ENCODE data around the gene LHX2.
"Not testable (repeated sequence)": the region's sequence is repeated elsewhere in the genome, so short reads cannot be mapped to it uniquely, and the experiment has no call there.

LHX2 gene, protein sequence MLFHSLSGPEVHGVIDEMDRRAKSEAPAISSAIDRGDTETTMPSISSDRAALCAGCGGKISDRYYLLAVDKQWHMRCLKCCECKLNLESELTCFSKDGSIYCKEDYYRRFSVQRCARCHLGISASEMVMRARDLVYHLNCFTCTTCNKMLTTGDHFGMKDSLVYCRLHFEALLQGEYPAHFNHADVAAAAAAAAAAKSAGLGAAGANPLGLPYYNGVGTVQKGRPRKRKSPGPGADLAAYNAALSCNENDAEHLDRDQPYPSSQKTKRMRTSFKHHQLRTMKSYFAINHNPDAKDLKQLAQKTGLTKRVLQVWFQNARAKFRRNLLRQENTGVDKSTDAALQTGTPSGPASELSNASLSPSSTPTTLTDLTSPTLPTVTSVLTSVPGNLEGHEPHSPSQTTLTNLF

DNA sequence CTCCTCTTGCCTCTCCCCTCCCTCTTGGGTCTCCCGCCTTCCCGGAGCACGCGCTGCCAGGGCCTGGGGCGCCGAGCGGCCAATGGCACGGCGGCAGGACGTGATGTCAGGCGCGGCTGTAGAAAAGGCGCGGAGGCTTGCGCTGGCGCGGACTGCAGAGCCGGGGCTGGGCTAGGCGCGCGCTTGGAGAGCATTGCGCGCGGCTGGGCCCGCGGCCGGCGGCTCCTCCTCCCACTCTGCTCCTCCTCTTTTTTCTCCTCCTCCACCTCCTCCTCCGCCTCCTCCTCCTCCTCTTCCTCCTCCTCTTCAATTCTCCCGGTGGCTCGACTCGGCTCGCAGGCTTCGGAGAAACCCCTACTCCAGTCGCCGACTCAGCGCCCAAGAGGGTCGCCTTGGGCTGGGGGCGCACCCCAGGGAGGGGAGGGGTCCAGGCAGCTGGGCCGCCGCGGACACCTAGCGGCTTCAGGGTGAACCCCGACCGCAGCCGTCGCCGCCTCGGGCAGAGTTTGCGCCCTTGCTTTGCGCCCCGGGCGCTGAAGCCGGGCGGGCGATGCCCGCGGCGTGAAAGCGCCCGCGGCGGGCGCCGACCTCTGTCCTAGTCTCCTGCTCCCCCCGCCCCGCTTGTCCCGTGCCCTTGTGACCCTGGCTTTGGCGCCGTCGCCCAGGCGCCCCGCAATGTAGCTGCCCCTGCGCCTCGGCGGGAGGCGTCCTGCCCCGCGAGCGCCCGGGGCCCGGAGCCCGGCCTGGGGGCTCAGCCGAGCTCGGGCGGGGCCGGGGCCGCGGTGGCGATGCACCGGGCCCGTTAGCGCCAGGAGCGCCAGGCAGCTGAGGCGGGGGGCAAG, at the start of gene LHX2:
TSS of gene LHX2 (plus strand) at position 309 of the 842 bp plus-strand sequence. CDS start 581 bp downstream, outside the sequence.
- DNase-seq (ENCODE audit: low read depth): peak; percentile 82

DNA sequence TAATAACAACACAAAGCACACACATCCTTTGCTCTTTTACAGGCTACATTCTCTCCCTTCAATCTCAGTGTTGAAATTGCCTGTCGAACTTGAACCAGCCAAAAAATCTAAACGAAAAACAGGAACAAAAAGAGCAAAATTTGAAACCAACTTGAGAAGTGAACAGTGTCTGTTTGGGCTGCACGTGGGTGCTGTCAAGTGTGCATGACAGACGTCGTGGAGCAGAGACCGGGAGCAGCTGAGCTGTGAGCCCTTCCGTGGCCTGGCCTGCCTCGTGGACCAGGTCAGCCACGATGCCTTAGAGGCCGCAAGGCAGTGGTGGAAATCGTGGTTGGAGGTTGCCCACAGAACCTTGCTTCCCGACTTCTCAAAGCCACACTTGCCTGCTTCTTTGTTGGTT, 46.8 kb upstream of the LHX2 start:
- no peak for DNase-seq (ENCODE audit: low read depth)

DNA sequence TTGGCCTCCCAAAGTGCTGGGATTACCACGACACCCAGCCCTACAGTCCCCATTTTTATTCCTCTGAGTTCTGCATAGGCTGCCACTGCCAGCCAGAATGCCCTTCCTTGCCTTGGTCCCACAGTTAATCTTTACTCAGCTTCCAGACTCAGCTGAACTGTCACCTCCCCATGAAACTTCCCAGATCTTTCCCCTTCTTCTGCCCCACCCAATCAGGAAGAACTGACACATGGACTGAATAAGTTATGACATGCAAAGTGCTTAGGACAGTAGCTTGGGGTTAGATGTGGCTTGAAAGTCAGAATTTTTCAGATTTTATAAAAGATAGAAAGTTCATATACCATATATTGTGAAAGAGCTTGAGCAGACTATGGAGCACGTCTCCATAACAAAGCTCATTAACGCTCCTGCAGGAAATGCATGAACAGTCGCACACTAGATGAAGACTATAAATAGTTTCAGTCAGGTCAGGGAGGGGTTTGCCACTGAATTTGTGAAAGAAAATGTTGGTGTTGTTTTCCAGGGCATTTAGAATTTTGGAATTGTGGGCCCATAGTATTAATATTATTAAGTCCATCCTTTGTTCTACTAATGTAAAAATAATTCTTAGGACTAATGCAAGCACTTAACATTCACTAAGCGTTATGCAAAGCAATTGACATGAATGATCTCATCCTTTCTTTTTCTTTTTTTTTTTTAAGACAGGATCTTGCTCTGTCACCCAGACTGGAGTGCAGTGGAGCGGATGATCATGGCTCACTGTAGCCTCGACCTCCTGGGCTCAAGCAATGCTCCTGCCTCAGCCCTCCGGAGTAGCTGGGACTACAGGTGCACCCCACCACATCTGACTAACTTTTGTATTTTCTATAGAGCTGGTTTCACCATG, 45.5 kb upstream of the LHX2 start:
- no peak for DNase-seq (ENCODE audit: low read depth)

DNA sequence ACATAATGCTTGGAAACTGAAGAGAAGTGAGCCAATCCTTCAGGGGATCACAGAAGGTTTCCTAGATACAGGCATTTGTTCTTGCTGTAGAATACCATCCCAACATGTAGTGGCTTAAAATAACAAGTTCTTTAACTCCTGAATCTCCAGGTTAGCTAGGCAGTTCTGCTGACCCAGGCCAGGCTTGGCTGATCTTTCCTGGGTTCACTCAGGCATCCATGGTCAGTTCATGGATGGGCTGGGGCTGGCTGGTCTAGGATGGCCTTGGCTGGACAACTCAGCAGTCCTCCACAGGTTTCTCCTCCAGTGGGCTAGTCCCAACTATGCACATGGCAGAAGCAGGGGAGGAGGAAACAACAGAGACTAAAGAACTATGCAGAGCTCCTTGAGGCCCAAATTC, 44.2 kb upstream of the LHX2 start:
- no peak for DNase-seq (ENCODE audit: low read depth)

DNA sequence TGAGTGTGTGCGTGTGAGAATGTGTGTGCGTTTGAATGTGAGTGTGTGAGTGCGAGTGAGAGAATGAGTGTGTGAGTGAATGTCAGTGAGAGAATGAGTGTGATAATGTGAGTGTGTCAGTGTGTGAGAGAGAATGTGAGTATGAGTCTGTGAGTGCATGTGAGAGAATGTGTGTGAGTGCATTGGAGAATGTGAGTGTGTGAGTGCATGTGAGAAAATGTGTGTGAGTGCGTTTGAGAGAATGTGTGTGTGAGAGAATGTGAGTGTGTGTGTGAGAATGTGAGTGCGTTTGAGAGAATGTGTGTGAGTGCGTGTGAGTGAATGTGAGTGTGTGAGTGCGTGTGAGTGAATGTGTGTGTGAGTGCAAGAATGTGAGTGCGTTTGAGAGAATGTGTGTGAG, 39.0 kb upstream of the LHX2 start:
- no peak for DNase-seq (ENCODE audit: low read depth)

DNA sequence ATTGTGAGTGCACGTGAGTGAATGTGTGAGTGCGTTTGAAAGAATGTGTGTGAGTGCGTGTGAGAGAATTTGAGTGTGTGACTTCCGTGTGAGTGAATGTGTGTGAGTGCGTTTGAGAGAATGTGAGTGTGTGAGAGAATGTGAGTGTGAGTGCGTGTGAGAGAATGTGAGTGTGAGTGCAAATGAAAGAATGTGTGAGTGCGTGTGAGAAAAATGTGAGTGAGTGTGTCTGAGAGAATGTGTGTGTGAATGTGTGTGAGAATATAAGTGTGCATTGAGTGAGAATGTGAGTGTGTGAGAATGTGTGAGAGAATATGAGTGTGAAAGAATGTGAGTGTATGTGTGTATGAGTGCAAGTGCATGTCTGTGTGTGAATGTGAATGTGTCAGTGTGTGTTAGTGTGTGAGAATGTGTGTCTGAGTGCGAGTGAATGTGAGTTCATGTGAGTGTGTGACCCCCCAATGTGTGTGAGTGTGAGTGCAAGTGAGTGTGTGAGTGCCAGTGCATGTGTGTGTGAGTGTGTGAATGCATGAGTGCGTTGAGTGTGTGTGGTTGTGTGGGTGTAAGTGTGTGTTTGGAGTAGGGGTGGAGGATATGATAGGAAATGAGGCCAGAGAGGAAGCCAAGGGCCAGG, 37.9 kb upstream of the LHX2 start:
- no peak for DNase-seq (ENCODE audit: low read depth)

DNA sequence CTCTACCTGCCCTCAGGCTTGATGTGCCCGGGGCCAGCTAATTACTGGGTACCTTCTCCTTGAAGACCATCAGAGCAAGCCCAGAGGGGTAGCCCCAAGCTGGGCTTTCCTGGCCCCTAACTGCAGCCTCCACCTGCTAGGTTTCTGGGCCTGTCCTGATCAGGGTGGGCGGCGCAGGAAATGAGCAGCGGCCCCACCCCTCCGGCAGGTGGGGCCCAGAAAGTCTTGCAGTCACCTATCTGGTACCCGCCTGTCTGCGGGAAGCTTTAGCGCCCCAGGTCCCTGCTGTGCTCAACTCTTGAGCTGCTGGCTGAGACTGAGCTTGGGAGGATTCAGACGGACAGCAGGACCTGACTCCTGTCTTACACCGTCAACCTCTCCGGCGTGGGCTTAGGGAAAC, 37.1 kb upstream of the LHX2 start:
- DNase-seq (ENCODE audit: low read depth): no peak

DNA sequence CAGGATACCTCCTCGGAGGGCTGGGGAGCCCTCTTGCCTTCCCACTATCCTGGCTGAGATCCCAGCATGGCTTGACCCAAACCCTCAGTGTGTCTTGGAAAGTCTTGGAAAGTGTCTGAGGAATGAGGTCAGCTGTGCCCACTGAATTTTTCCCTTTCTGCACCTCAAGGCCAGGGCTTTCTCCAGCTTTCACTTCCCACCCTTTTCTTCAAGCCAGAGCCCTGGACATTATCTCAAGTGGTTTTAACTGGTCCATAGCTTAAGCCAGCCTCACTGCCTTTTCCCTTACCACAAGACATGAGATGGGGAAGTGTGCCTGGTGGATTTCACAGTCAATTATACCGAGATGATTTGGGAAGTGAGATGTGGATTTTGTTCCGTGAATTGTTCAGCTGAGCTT, 35.7 kb upstream of the LHX2 start:
- no peak for DNase-seq (ENCODE audit: low read depth)

DNA sequence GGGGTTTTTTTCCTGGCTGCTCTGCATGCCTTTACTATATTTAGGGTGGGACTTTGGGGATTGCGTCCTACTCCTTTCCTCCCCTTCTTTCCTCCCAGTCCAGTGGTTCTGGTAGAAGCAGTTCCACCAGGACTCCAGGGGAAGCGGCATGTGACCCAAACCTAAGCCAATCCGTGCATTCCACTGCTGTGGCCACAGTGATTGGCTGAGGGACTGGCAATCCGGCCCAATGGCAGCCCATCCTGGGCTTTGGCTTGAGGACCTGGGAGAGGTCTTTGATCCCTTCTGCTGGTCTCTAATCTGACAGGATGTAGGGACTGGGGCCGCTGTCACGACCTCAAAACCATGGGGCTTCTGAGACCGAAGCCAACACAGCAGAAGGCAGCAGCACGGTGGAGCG, 35.0 kb upstream of the LHX2 start:
- DNase-seq (ENCODE audit: low read depth): not testable (repeated sequence)

DNA sequence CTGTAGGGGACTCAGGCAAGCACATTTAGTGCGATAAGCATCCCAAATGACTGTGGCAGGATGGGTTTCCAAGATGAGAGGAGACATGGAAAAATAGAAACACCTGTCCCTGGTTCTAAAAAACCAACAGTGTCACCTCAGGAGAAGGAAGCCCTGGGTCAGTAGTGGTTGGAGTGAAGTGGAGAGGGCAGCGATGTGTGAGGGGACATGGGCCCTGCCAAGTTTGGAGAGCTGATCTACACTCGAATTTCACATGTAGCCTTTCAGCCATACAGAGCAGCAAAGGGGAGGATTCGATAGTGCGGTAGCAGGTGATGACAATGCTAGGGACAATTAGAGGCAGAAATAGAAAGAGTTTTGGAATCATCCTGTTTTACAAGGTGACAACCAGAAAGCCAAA, 32.6 kb upstream of the LHX2 start:
- no peak for DNase-seq (ENCODE audit: low read depth)

DNA sequence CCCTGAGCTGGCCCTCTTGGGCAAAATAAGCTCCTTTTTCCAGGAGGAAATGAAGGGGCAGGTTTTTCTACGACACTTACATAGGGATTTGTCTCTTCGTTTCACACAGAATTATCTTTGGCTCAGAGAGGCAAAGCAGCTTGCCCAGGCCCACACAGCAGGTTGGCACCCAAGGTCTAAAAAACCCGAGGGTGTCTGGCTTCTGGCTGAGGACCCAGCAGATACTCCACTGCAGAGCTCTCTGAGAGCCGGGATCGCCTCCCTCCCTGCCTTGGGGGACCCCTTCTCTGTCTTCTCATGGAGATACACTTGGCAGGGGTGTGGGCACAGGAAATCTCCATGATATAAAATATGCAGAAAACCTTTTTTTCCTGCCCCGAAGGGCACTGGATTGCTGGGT, 29.0 kb upstream of the LHX2 start:
- no peak for DNase-seq (ENCODE audit: low read depth)

DNA sequence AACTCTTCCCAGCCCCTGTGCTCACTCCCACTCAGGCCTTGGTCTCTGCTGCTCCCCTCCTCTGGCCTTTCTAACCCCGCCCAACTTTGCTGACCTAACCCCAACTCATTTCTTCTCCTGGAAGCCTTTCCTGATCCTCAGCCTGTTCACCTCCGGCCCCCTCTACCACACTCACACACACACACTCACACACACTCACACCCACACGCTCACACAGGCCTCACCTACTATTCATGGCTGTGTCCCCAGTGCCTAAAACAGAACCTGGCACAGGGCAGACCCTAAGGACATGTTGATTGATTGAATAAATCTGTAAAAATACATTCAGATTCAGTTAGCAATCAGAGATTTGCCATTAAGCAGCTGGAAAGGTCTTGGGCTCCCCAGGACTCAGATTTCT, 28.5 kb upstream of the LHX2 start:
- DNase-seq (ENCODE audit: low read depth): no peak

DNA sequence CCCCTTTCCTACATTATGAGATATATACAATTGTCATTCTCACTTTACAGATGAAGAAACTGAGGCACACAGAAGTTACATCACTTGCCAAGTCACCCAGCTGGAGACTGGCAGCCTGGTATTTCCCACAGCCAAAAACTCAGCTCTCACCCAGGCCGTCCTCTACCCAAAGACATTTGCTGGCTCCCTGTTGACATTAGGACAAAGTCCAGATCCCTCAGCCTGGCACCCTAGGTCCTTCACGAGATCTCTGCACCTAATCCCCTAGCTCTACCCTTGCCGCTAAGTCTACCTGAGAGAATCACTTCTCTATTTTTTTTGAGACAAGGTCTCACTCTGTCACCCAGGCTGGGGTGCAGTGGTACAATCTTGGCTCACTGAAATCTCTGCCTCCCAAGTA, 26.8 kb upstream of the LHX2 start:
- no peak for DNase-seq (ENCODE audit: low read depth)

DNA sequence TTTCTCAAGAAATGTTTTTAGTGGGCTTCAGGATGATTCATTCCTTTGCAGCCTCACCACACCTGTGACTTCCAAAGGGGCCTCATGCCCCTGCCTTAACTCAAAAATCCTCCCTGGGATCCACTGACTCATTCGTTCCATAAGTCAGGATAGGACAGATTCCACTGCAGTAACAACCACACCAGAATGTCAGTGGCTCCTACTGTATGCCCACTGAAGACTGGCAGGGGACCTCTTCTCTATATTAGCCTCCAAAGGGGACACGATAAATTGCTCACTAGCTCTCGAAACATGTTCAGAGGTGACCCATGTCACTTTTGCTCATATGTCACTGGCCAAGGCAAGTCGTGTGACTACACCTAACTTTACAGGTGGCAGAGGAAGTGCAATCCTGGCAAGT, 25.7 kb upstream of the LHX2 start:
- no peak for DNase-seq (ENCODE audit: low read depth)

DNA sequence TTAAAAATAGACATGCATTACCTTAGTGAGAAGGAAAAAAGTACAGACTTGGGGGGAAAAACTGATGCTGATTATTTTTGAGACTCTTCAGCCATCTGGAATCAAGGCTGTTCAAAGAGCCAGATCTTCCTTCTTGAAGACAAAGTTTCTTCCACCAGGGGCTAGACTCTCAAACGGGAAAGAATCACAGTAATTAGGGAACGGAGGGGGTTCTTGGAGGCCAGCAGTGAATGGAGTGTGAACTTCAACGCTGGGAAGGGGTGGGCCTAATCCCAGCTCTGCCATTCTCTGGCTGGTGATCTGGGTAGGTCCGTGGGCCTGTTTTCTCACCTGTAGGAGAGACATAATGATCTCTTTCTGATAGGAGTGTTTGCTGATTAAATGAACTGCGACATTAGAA, 21.1 kb upstream of the LHX2 start:
- no peak for DNase-seq (ENCODE audit: low read depth)

DNA sequence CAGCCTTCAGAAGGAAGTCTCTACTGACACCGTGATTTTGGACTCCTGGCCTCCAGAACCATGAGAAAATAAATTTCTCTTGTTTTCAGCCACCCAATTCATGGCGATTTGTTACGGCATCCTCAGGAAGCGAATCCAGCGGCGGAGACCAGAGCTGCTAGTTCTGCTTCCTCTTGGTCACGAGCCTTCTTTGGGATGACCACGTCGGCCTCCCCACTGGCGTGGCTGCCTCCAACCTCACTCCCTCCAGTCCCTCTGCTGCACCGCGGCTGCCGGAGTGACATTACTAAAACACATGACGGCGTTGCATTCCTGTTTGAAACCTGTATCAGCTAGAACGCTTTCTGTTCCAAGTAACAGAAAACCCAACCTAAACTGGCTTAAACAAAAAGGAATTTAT, 18.9 kb upstream of the LHX2 start:
- not testable (repeated sequence) for DNase-seq (ENCODE audit: low read depth)

DNA sequence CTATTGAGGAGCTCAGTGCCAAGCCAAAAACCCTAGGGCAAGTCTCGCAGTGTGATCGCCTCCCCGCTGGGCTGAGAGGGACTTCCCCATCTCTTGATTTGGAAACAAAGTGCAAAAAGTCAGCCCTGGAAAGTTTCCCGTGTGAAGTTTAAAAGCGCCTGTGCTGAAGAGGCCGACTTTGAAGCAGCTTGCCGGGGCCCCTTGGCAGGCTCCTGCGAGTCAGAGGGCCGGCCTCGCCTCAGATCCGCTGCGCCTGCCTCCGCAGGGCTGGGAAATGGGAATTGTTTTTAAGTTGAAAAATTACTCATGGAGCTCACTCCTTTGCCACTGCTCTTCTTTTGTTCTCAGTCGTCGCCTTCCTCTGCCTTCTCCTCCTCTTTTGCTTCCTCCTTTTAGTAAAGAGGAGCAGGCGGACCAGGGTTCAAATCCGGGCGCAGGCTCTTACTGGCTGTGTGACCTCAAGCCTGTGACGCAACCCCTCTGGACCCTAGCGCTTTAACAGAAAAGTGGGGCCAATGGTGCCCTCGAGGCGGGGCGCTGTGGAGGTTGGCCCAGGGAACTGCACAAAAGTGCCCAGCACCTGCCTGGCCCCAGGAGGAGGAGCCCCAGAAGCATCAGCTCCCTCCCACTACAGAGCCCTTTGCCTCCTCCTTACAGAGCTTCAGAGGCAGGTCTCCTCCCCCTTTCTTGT, 14.7 kb upstream of the LHX2 start:
- DNase-seq (ENCODE audit: low read depth): peak; percentile 26

DNA sequence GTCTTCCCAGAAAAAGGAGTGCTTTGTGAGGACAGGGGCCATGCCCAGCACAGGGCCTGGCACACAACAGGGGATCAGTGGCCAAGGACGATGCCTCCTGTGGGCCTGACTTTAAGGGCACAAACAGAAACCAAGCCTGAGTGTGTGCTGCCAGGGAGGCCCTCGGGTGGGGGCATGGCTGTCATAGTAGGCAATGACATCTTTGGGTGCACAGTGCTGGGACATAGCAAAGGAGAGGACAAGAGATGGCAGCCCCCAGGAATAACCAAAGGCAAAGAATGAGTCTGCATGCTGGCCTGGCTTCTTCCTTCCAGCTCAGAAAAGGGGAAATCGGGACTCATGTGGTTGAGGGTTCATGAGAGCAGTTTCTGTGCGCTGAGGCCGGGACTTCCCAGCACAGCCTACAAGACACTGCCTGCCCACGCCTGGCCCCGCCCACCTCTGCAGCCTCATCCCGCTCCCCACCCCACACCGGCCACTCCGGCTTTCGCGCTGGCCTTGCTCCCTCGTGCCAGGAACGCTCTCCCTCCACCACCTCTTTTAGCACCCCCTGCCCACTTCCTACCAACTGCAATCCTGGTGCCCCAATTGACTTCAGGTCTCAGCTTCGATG, 13.8 kb upstream of the LHX2 start:
- peak; percentile 34 for DNase-seq (ENCODE audit: low read depth)

DNA sequence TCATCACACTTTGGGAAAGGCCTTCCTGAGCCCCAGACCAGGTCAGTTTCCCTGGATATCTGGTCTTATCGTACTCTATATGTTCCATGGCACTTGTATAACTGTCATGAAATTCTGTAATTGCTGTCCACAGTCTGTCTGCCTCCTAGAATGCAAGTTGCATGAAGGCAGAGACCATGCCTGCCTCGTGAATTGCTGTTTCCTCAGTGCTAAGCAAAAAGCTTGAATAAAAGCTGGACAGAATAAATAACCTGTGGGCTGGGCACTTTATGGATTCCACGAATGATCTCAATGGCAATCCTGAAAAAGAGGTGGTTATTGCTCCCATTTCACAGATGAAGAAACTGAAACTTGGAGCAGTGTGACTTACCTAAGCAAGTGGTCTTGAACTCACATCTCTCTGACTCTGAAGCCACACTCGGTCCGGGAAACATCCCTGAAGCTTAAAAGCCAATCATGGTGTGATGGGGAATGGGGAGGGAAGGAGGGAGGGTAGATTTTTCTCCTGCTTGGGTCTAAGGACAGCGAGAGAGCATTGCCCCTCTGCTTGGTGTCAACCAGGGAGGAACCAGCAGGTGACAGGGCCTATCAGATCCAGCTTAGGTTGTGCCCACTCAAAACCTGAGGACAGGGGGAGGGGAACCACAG, 13.2 kb upstream of the LHX2 start:
- no peak for DNase-seq (ENCODE audit: low read depth)

DNA sequence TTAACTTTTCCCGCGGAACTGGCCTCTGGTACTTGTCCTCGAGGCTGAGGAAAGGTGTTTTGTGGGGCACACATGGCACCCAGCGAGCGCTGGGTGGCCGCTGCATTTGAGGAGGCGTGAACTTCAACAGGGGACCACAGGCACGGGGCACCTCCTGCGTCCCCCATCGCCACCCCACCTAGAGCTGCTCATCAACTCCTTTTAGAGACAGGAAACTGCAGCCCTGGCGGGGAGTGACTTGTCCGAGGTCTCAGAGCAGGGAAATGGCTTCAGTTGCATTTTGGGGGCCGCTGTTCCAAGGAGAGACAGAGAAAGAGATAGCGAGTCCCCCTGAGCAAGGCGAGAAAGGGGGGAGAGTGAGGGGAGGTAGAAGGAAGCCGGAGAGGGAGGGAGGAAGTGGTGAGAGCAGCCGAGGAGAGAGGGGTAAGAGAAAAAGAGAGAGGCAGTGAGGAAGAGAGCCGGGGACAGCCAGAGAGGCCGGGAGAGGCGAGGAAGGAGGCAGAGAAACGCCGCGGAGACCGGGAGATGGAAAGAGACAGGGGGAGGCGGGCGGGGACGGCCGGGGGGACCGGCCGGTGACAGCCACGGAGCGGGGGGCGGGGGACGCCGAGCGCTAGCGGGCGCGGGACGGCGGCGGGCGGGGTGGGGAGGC, 12.5 kb upstream of the LHX2 start:
- no peak for DNase-seq (ENCODE audit: low read depth)

Data from iris pigment epithelial cell (primary cell).